ENCODE data around the gene MCC.

DNA sequence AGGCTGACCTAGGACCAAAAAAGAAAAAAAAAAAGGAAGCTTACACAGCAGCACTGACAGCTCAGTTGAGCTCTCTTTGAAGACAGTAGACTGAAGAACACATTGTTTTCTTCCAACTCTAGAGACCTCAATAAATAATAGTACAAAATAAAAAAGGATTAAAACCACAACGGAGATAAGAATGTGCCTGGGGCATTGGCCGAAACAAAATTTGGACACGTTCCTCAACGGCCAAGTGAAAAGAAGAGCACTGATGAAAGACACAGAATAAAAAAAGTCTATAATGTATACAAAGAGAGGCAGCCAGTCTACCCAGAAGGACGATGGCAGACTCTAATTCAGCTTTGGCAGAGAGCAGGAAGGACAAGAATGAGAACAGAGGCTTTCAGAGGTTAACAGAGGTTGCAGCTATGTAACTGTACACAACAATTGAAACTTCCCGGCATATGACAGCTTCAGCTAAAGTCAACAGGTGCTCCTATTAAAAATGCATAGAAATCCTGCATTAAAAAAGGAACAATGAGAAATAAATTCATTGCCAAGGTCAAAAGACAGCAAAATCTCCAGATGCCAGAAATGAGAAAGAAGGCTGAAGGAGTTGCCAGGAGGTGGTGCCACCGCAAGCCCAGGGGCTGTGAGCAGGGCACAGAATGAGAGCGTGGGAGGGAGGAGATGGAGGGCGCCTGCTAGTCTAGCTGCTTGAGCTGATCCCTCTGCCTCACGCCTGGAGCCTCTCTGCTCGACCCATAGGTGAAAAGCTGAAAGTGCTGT, 397.7 kb downstream of the MCC start:
- TF ChIP-seq, protein P1, sequence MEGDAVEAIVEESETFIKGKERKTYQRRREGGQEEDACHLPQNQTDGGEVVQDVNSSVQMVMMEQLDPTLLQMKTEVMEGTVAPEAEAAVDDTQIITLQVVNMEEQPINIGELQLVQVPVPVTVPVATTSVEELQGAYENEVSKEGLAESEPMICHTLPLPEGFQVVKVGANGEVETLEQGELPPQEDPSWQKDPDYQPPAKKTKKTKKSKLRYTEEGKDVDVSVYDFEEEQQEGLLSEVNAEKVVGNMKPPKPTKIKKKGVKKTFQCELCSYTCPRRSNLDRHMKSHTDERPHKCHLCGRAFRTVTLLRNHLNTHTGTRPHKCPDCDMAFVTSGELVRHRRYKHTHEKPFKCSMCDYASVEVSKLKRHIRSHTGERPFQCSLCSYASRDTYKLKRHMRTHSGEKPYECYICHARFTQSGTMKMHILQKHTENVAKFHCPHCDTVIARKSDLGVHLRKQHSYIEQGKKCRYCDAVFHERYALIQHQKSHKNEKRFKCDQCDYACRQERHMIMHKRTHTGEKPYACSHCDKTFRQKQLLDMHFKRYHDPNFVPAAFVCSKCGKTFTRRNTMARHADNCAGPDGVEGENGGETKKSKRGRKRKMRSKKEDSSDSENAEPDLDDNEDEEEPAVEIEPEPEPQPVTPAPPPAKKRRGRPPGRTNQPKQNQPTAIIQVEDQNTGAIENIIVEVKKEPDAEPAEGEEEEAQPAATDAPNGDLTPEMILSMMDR (conservative IDR thresholded peaks at IDR 0.05; ENCODE audit: low read length) = no peak
- TF ChIP-seq EZH2phosphoT487 (IDR thresholded peaks at IDR 0.05; ENCODE audit: borderline replicate concordance, low read depth, low read length) = no peak
